Right lung (tissue), 5 donors: ENCODE data around the gene TSNAX. TPM values are rescaled to one million over a fixed set of nuclear protein-coding genes. Genes with fewer than 3 reads are reported as not detected.
A peak's percentile ranks its signal among the peaks of the same experiment; 100 is the strongest.
"Not testable (repeated sequence)": the region's sequence is repeated elsewhere in the genome, so short reads cannot be mapped to it uniquely, and the experiment has no call there.

ENCODE experiments used
- DNase-seq, 2 donors: peaks; one replicate each; pipeline ENCODE4 v3.0.0-alpha.2; 2013
- polyA plus RNA-seq, 5 donors: library from polyadenylated mRNA; unstranded; fragments of 120-200 nt; gene quantifications; one replicate each; pipeline versions ENCODE4 v1.2.1 to v1.2.3, GENCODE V29; 2013; ENCODE audit warnings: inconsistent platforms in 1 of 5, low replicate concordance in 1 of 5; ENCODE audit not compliant: insufficient read length in 5 of 5, insufficient read depth in 1 of 5

Gene TSNAX
- polyA plus RNA-seq, 5 donors, result 37.6 to 59.2 (median 57.5) TPM

DNA sequence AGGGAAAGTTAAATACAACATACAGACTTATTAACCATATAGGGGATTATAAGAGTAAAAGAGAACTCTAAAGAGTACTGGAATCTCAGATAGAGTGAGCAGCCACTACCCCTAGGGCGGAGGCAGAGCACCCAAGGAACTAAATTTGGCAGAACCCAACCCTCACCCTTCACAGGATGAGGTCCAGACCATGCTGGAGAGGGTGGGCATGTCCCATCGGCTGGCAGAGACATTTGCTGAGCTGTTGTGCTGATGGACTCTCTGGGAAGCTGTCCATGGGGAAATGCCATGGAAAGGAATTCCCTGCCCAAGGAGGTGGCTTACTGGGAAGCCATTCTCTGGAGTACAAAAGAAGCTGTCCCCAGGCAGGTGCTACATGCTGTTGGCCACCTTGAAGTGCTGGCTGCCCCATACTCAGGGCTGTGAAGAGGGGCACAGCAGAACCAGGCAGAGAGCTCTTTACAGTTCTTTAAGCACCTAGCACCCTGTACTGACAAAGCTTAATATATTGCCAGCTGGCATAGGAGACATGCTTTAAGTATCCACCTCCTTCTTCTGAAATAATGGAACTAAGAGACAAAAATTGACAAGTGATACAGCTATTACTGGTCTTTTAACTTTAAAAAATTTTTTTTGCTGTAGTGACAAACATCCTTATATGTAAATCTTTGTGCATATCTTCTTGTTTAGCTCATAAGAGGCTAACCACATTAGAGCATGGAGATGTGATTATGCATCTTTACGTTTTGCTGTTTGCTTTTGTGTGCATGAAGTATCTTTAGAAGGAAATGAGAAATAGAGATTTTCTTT is 29.6 kb downstream of the TSNAX start:
- no peak for DNase-seq

DNA sequence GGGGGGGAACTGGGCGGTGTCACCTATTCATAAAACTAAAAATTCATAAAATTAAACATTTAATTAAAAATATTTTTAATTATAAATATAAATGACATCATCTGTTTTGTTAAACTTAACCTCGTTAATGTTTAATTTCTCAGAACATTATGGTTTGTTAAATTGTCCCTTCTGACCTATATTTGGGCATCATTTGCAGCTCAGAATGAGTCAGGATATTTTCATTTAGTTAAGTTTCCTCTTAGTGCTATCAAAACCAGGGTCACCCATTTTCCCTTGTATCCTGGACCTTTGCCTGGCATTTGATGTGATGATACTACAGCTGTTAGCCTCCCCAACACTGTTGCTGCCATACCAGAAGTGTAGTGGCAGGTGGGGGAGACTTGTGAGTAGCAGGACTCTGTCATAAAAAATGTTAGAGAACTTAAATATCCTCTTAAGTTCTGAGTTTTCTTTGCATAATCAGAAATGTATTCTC is 30.3 kb downstream of the TSNAX start:
- DNase-seq, result no peak

GRCh38 chr1:231561647-231562383 is 33.3 kb downstream of the TSNAX start:
- no peak for DNase-seq

DNA sequence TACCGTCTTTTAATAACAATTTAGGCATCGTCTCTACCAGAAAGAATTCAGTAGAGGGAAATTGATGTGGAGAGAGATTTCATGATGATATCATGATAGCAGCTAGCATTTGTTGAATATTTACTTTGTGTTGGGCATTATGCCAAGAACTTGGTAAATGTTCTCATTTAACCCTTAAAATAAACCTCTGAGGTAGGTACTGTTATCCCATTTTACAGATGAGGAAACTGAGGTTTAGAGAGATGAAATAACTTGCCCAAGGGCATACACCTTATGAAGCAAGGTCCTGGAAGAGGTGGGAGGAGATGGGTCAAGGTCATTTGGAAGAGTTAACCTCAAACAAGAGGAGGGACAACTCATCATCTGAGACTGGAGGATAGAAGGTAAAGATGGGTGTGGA is 34.8 kb downstream of the TSNAX start:
- no peak for DNase-seq

- DNase-seq, result no peak
Observed at GRCh38 chr1:231564373-231564772, 35.9 kb downstream of the TSNAX start.

DNA sequence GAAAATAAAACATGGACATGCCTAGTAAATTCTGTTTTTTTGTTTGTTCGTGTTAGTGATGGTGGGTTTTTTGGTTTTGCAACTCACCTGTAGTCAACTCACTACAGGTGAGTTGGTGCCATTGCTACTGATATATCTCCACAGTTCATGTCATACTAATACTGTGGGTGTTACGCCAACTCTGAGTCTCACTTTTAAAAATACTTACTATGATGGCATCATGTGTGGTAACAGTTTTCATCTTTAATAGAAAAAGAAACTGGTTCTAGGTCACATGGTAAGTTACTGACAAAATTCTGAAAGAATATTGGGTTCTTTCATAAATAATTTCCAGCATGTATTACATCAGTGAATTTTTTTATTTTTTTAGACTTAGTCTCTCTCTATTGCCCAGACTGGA is 38.0 kb downstream of the TSNAX start:
- DNase-seq, result no peak

DNA sequence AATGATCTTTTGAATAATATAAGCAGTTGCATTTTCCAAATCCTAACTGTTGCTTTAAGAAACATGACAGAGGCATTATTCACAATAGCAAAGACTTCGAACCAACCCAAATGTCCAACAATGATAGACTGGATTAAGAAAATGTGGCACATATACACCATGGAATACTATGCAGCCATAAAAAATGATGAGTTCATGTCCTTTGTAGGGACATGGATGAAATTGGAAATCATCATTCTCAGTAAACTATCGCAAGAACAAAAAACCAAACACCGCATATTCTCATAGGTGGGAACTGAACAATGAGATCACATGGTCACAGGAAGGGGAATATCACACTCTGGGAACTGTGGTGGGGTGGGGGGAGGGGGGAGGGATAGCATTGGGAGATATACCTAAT is 41.8 kb downstream of the TSNAX start:
- DNase-seq, result not testable (repeated sequence)

DNA sequence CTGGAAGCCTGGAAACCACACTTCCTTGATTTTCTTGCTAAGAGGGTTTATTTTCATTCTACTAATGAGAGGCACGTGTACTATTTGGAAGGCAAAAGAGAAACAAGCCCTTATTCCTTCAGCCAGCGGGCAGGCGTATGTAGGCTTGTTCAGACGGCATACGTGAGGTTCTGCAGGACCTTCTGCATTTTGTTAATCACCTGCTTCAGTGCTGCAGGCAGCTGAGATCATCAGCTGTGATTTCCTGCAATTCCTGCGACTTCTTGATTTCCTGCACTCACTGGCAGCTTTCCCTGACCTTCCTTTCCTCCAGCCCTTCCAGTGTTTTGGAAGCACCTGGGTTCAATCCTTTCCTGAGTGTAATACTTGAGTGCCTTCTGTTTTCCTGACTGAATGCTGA is 43.4 kb downstream of the TSNAX start:
- peak; percentile 20 to 23 for DNase-seq

GRCh38 chr1:231575472-231575871 is 47.0 kb downstream of the TSNAX start:
- DNase-seq, result no peak

GRCh38 chr1:231576804-231577718 is 48.6 kb downstream of the TSNAX start:
- no peak for DNase-seq

- no peak for DNase-seq
Observed at GRCh38 chr1:231580874-231581273, 52.4 kb downstream of the TSNAX start.

GRCh38 chr1:231581859-231582258 is 53.4 kb downstream of the TSNAX start:
- DNase-seq, result no peak

DNA sequence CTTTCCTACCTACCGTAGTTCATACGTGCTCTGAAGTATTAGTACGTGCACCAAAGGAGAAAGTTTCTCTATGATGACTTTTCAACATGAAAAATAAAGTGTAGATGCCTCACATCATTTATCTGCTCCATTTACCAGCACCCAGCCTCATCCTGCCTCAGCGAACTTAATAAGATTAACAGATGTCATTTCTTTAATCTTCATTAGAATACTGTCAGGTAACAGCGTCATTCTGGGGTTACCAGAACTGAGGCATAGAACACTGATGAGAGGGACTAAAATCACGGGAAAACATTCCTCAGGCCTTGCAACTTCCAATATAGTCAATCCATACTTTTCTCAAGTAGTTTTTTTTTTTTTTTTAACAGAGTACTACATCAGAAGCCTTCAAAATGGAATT is 54.9 kb downstream of the TSNAX start:
- no peak for DNase-seq

GRCh38 chr1:231584117-231584516 is 55.6 kb downstream of the TSNAX start:
- peak in 1 of 2 donors; percentile 65 for DNase-seq

DNA sequence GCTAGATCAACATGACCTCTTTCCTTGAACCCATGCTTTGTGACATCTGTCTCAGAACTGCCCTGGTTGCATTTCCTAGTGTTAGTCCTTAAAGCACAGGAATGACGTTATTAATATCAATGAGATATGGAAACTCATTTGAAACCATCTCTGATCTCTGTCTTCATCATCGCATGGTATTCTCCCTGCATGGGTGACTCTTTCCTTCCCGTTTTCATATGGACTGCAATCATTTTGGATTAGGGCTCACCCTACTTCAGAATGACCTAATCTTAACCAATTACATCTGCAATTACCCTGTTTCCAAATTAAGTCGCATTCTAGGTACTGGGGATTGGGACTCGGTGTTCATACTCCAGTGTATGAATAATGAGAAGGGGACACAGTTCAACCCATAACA is 56.5 kb downstream of the TSNAX start:
- DNase-seq, result no peak

- peak in 1 of 2 donors; percentile 44 for DNase-seq
Observed at GRCh38 chr1:231590453-231591198, 62.2 kb downstream of the TSNAX start.

DNA sequence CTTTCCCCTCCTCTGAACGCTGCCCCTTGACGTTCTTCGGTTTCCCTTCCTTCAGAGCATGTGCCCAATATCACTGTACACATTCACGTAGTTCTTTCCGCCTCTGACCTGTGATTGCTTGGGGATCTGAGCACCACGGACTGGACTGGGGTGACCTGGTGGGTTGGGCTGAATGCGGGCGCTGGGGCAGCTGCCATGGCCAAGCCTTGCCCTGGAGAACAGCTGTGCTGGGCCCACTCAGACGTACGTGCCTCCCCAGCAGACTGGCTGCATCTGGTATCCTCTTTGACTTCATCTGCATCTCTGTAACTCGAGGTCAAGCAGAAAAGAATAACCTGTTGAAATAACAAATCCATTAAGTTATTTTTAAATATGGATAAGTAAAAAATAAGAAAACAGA is 63.0 kb downstream of the TSNAX start:
- DNase-seq, result no peak

DNA sequence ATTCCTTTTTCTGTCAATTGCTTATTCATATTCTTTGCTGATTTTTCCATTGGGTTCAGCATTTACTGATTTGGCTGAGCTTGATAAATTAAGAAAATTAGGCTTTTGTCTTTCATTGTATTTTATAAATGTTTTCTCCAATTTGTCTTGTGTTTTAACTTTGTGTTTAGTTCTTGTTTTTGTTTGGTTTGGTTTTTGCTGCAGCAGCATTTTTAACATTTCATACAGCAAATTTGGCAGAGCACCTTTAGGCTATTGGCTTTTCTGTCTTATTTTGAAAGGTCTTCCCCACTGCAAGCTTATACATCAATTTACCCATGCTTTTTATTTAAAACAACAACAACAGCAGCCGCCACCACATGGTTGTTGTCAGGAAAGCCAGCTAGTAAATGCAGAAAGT is 64.3 kb downstream of the TSNAX start:
- no peak for DNase-seq

DNA sequence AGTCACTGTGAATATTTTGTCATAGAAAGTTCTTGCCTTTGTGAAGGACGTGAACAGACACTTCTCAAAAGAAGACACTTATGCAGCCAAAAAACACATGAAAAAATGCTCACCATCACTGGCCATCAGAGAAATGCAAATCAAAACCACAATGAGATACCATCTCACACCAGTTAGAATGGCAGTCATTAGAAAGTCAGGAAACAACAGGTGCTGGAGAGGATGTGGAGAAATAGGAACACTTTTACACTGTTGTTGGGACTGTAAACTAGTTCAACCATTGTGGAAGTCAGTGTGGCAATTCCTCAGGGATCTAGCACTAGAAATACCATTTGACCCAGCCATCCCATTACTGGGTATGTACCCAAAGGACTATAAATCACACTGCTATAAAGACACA is 64.8 kb downstream of the TSNAX start:
- DNase-seq, result not testable (repeated sequence)

DNA sequence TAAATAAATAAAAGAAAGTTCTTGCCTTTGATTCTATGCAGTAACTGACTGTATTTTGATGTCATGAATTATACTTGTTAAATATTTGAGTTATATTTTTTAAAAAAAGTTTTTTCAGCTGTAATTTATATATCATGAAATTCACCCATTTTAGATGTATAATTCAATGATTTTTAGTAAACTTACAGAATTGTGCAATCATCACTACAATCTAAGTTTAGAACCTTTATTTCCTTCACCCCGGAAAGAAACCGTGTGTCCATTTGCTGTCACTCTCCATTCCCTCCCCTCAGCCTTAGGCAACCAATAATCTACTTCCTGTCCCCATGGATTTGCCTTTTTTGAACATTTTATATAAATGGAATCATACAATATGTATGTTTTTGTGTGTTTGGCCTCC is 65.7 kb downstream of the TSNAX start:
- DNase-seq, result no peak

- no peak for DNase-seq
Observed at GRCh38 chr1:231594749-231595148, 66.3 kb downstream of the TSNAX start.
